IMR-90 (cell line): ENCODE results near the gene MRPS15. TPM values are rescaled to one million over a fixed set of nuclear protein-coding genes. Genes with fewer than 3 reads are reported as not detected.

Experiments used
- ATAC-seq: fragments of 200-7000 bp; cut with Tn5 transposase; 2 replicates; pipeline ENCODE4 v1.9.1; 2020; ENCODE audit warnings: low read depth, mild to moderate bottlenecking, moderate library complexity
- BruUV-seq: library from RNA; stranded (reverse); fragments of 400-500 nt; replicated peaks from 2 replicates; lab custom pipeline; 2021; lab: Mats Ljungman, UMichigan
- CTCF ChIA-PET: fragments of 300-600 bp; formaldehyde crosslinking; extraction: SDS; loops from one replicate; lab custom pipeline; 2021; ENCODE audit warnings: antibody characterized with exemption; lab: Yijun Ruan, JAX
- POLR2A ChIA-PET: fragments of 300-600 bp; sonication (Branson Sonifier 250); formaldehyde crosslinking; loops from one replicate; lab custom pipeline; 2022; ENCODE audit warnings: antibody characterized with exemption; ENCODE audit not compliant: unreplicated experiment; lab: Charles Lee
- DNase-seq: peaks from one replicate; pipeline ENCODE4 v3.0.0; 2013
- H2AFZ ChIP-seq: replicated peaks from 2 replicates; pipeline ENCODE3; 2013; ENCODE audit warnings: low read length, mild to moderate bottlenecking; ENCODE audit not compliant: poor library complexity
- H2AK5ac ChIP-seq: 2 replicates; pipeline ENCODE4 v1.6.1; 2013; ENCODE audit warnings: low read depth, low read length, inconsistent platforms
- H2AK9ac ChIP-seq: replicated peaks from 2 replicates; pipeline ENCODE3; 2013; ENCODE audit warnings: mild to moderate bottlenecking, low read depth, low read length, moderate library complexity; ENCODE audit not compliant: poor library complexity
- H2BK120ac ChIP-seq: 2 replicates; pipeline ENCODE4 v1.6.1; 2013; ENCODE audit warnings: low read depth, low read length, inconsistent platforms
- H2BK15ac ChIP-seq: 3 replicates; pipeline ENCODE4 v1.6.1; 2013; ENCODE audit warnings: low read depth, low read length, inconsistent platforms
- H2BK20ac ChIP-seq: 2 replicates; pipeline ENCODE4 v1.6.1; 2013; ENCODE audit warnings: low read depth, mild to moderate bottlenecking, inconsistent platforms, low read length, moderate library complexity
- H2BK5ac ChIP-seq: 2 replicates; pipeline ENCODE4 v1.6.1; 2013; ENCODE audit warnings: mild to moderate bottlenecking, low read depth, low read length, inconsistent platforms; ENCODE audit not compliant: poor library complexity, severe bottlenecking
- H3K14ac ChIP-seq: replicated peaks from 2 replicates; pipeline ENCODE4 v1.6.1; 2013; ENCODE audit warnings: low read depth, low read length, inconsistent platforms
- H3K18ac ChIP-seq: 2 replicates; pipeline ENCODE4 v1.6.1; 2013; ENCODE audit warnings: low read depth, low read length, control low read depth
- H3K23ac ChIP-seq: 2 replicates; pipeline ENCODE4 v1.6.1; 2013; ENCODE audit warnings: low read depth, low read length, inconsistent platforms
- H3K27ac ChIP-seq: 2 replicates; pipeline ENCODE4 v1.5.1; 2013; ENCODE audit warnings: mild to moderate bottlenecking, control low read depth, low read length; ENCODE audit not compliant: insufficient read depth
- H3K27me3 ChIP-seq: 2 replicates; pipeline ENCODE4 v1.6.1; 2013; ENCODE audit warnings: low read length; ENCODE audit not compliant: control insufficient read depth, insufficient read depth
- H3K36me3 ChIP-seq: 2 replicates; pipeline ENCODE4 v1.6.1; 2013; ENCODE audit warnings: low read length, mixed read lengths; ENCODE audit not compliant: control insufficient read depth, insufficient read depth
- H3K4ac ChIP-seq: 2 replicates; pipeline ENCODE4 v1.6.1; 2013; ENCODE audit warnings: low read depth, low read length, inconsistent platforms
- H3K4me1 ChIP-seq: 2 replicates; pipeline ENCODE4 v1.6.1; 2013; ENCODE audit warnings: low read length, mixed read lengths; ENCODE audit not compliant: control insufficient read depth, insufficient read depth
- H3K4me2 ChIP-seq: 2 replicates; pipeline ENCODE4 v1.6.1; 2013; ENCODE audit warnings: low read depth, mild to moderate bottlenecking, control low read depth, low read length, moderate library complexity
- H3K4me3 ChIP-seq: 2 replicates; pipeline ENCODE4 v1.5.1; 2013; ENCODE audit warnings: low read depth, mild to moderate bottlenecking, control low read depth, low read length, moderate library complexity; ENCODE audit not compliant: insufficient read depth
- H3K56ac ChIP-seq: 2 replicates; pipeline ENCODE4 v1.6.1; 2013; ENCODE audit warnings: low read length, inconsistent platforms; ENCODE audit not compliant: insufficient read depth; ENCODE audit errors: extremely low read depth
- H3K79me1 ChIP-seq, 2 experiments: 2 replicates each; pipeline ENCODE4 v1.6.1; 2013; ENCODE audit warnings: low read length in 2 of 2, inconsistent platforms in 1 of 2, low read depth in 1 of 2
- H3K9ac ChIP-seq: 2 replicates; pipeline ENCODE4 v1.6.1; 2013; ENCODE audit warnings: low read depth, low read length, control low read depth
- H3K9me1 ChIP-seq: 2 replicates; pipeline ENCODE4 v1.6.1; 2013; ENCODE audit warnings: low read length, inconsistent platforms; ENCODE audit not compliant: insufficient read depth
- H3K9me3 ChIP-seq: 2 replicates; pipeline ENCODE4 v1.6.1; 2013; ENCODE audit warnings: low read length; ENCODE audit not compliant: control insufficient read depth, insufficient read depth
- H4K20me1 ChIP-seq: 2 replicates; pipeline ENCODE4 v1.6.1; 2013; ENCODE audit warnings: low read length, inconsistent platforms; ENCODE audit not compliant: insufficient read depth
- H4K5ac ChIP-seq: 2 replicates; pipeline ENCODE4 v1.6.1; 2013; ENCODE audit warnings: mild to moderate bottlenecking, low read depth, low read length, control low read depth
- H4K8ac ChIP-seq, 2 experiments: 2 replicates each; pipeline ENCODE4 v1.6.1; 2013; ENCODE audit warnings: low read depth in 2 of 2, low read length in 2 of 2, control low read depth in 1 of 2, inconsistent platforms in 1 of 2
- H4K91ac ChIP-seq: 2 replicates; pipeline ENCODE4 v1.6.1; 2013; ENCODE audit warnings: low read depth, low read length, inconsistent platforms; ENCODE audit not compliant: insufficient read depth
- BHLHE40 ChIP-seq: fragments of 150-350 bp; IDR thresholded peaks from 2 replicates; pipeline ENCODE4 v1.6.1; 2016; ENCODE audit warnings: mild to moderate bottlenecking, low read depth, low read length
- ELK1 ChIP-seq: fragments of 150-350 bp; IDR thresholded peaks from 2 replicates; pipeline ENCODE4 v1.6.1; 2016; ENCODE audit warnings: low read depth, mild to moderate bottlenecking, low read length, moderate library complexity, borderline replicate concordance
- MXI1 ChIP-seq: IDR thresholded peaks from 2 replicates; pipeline ENCODE4 v1.6.1; 2012; ENCODE audit warnings: low read depth, mild to moderate bottlenecking, low read length, moderate library complexity, borderline replicate concordance
- NFE2L2 ChIP-seq: fragments of 150-350 bp; IDR thresholded peaks from 2 replicates; pipeline ENCODE4 v1.6.1; 2016; ENCODE audit warnings: low read depth, mild to moderate bottlenecking, low read length
- WGBS, 2 experiments: methylation state at CpG; one replicate each; pipeline versions ENCODE4 v1.1.5 to v1.1.7; 2013; ENCODE audit warnings: missing lambda C conversion rate in 2 of 2; ENCODE audit not compliant: insufficient read length in 1 of 2; ENCODE audit errors: extremely low coverage in 2 of 2; 5-methylcytosine and 5-hydroxymethylcytosine counted together
- dilution Hi-C: fragments of 300-500 bp; cut with HindIII; formaldehyde crosslinking; loops from one replicate; pipeline ENCODE4 v1.14.3; 2018; ENCODE audit warnings: low sequenced_read_pairs; ENCODE audit not compliant: unreplicated experiment
- in situ Hi-C: fragments of 300-500 bp; cut with MboI; formaldehyde crosslinking; loops from 3 replicates; pipeline ENCODE4 v1.14.3; 2019; ENCODE audit warnings: low sequenced_read_pairs, inconsistent platforms, mixed read lengths
- intact Hi-C: fragments of 100-400 bp; cut with micrococcal nuclease; formaldehyde crosslinking; loops from 2 replicates; pipeline ENCODE4 v1.10.0; 2022
- polyA plus RNA-seq, 3 experiments: library from polyadenylated mRNA; depleted of rRNA; stranded (reverse); fragments of >200 nt; gene quantifications; 2 replicates each; pipeline ENCODE4 v1.2.3, GENCODE V29; 2012; ENCODE audit warnings: low replicate concordance in 1 of 3
- total RNA-seq: library from RNA; depleted of rRNA; stranded (reverse); fragments of >200 nt; gene quantifications from 2 replicates; pipeline ENCODE4 v1.2.3, GENCODE V29; 2012

The MRPS15 gene
- total and polyA plus RNA-seq, 2 of the 4 experiments (the other 2 are of a cell fraction) = 46.1 to 77.9 TPM

GRCh38 chr1:36471830-36472641 lies 7.9 kb upstream of the MRPS15 start:
- Histone ChIP-seq H3K4me1 (no peaks in the 10 kb centered on the region), H3K79me1 (no peaks in the 10 kb centered on the region), H4K20me1 (no peaks in the 10 kb centered on the region), H3K27ac (no peak overlapping the region), H4K5ac (no peak overlapping the region), H3K27me3 (peaks cover 18% of the 10 kb centered on the region), H3K9me1 (no peaks in the 10 kb centered on the region), H2AK5ac (no peak overlapping the region), H2BK5ac (no peak overlapping the region), H4K91ac (no peak overlapping the region), H3K18ac (no peak overlapping the region), H3K14ac (no peak overlapping the region), H2BK120ac (no peak overlapping the region), H2AFZ (no peak overlapping the region), H4K8ac (no peak overlapping the region), H3K4ac (no peak overlapping the region), H3K4me2 (no peak overlapping the region), H2BK20ac (no peak overlapping the region), H3K9me3 (no peaks in the 10 kb centered on the region), H2BK15ac (no peak overlapping the region), H2AK9ac (peak overlapping the region; percentile 22), H3K56ac (no peak overlapping the region), H3K9ac (no peak overlapping the region), H3K36me3 (no peaks in the 10 kb centered on the region), H3K23ac (no peak overlapping the region), H3K4me3 (no peak overlapping the region)
- POLR2A ChIA-PET = no interaction called here
- dilution Hi-C loops (no loop called here), in situ Hi-C loops (loop anchor here (25.0 kb wide), 1 partner anchor 1540 kb away; the partner anchor contains the start of genes FHL3 and UTP11), intact Hi-C loops (no loop called here)
- CTCF ChIA-PET = no interaction called here
- DNase-seq = no peak
- ATAC-seq = no peak; the same call in 1 of the 2 replicates
- WGBS, 2 experiments = 41% methylated on average over 5 of the region's 22 CpGs; no CpG with 5 or more reads in 1 of the 2 experiments
- TF ChIP-seq BHLHE40 = no peak
- TF ChIP-seq MXI1 = no peak
- TF ChIP-seq NFE2L2 = no peak
- no peak for TF ChIP-seq ELK1
- BruUV-seq = no TSS peak
